ENCODE measurements around the gene PGBD5.

PGBD5 gene

DNA sequence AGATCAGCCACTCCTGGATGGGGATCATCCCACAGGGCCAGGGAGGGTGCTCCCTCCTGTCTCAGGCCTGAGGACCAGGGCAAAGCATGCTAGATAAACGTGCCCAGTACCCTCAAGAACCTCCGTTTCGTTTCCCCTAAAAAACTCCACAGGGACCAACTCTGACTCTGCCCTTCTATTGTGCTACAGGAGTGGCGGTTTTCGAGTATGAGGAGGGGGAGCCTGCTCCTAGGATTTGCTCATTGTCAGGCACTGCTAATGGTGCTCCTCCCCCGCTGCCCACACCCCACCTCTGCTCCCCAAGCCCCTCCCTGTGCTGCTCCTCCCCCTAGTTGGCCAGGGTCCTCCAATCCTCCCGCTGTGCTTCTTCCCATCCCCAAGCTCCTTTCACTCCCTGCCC, 32.0 kb downstream of the PGBD5 start:
- DNase-seq = no peak

DNA sequence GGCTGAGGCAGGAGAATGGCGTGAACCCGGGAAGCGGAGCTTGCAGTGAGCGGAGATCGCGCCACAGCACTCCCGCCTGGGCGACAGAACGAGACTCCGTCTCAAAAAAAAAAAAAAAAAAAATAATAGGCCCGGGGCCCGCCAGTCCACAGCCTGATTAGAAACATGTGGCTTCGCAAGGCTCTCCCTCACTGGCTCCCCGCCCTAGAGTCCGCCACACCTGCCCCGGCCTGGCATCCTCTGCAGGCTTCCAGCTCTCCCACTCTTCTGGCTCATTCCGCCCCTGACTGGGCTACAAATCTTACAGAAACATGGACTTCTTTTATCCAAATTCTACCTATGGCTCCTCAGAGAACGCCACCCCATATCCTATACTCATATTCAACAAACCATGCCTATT, 32.4 kb downstream of the PGBD5 start:
- DNase-seq = no peak

DNA sequence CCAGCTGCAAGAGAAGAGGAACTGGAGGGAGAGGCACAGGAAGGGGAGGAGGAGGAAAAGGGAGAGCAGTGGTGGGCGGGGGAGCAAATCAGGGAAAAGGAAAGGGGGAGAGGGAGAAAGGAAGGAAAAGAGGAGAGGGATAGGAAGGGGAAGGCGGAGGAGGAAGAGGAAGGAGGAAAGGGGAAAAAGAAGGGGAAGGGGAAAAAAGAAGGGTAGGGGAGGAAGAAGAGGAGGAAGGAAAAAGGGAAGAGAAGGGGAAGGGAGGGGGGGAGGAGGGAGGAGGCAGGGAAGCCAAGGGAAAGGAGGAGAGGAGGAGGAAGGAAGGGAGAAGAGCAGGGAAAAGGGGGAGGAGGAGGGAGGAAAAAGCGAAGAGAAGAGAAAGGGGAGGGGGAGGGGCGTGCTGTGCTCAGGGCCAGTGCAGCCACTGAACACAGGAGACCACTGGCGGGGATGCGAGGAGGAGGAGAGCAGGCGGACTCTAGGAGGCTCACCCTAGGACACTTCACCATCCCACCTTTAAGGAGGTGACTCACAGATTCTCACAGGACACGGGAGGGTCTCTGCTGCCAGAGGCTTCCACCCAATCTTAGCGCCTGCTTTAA, 33.1 kb downstream of the PGBD5 start:
- no peak for DNase-seq

DNA sequence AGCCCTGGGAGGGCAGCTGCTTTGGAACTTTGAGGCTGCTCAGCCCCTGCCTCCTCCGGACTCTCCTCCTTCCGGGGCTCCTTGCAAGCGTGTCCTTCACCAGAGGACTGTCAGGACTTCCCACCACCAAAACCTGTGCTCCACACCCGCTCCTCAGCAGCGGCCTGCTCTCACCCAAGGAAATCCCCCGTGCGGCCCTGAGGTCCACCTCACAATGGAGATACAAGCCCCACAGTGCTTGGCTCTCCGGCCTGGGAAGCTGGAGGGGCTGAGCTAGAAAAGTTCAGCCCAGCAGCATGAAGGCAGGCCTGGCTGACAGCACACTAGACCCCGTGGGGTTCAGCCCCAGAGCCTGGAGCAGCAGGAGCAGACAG, 33.6 kb downstream of the PGBD5 start:
- DNase-seq = no peak

DNA sequence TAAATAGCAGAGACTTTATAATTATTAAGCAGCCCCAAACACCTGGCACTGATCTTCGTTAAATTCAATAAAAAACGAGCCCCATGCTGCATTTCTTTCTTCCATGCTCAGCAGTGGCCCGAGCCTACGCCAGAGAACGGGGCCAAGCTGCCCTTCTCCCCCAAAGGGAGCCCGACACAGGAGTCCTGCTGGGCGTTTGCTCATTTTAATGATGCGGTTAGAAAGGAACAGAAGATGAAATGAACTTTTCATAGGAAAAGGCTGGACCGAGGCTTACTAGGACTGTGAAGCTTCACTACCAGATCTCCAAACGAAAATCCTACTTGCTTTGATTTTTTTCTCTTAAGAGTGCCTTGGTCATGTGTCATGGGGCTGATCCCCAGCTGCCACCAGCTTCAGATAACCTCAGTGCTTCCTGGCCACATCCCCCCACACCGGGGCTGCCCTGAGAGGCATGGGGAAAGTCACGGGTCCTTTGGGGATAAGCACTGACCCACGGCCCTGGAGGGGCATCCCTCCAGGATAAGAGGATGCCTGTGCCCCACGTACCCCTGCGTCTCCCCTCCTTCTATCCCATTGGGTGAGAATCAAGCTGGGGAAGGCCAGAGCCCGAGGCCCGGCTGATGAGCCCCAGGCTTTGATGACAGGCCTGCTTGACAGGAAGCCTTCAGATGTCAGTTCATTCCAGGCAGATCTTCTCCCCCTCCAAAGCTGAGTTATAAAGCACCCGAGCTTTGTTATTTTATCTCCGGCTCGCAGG, 34.2 kb downstream of the PGBD5 start:
- no peak for DNase-seq

DNA sequence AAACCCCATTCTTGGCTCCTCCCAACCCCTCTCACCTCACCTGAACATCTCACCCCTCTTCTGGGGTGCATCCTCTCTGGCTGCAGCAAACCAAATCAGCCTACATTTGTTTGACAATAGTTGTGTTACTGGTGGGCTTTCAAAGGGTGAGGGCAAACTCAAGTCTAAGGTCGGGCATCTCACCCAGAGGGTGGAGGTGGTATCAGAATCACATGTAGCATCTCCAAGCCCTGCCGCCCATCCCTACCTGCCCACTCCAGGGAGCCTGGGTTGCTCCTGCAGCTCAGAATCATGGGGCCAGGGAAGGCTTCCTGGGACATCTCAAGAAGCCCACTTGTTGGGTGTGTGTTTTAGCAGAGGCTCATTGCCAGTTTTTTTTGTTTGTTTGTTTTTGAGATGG, 35.8 kb downstream of the PGBD5 start:
- DNase-seq = no peak

DNA sequence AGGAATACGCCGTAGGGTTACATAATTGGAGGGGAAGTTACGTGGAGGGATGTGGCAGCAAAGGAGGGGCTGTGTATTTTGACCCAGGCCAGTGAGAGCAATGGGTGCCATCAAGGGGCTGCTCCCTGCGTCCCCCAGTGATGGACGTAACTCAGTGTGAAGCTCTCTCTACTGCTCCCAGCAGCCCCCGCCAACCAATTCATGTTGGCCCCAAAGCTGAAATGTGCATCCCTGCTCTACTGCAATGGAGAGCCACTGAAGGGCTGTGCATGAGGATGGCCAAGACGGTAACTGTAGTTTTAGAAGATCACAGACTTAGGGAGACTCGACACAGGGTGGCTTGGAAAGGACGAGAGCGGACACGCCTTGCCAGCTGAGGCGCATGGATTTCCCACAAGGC, 38.3 kb downstream of the PGBD5 start:
- DNase-seq = no peak

DNA sequence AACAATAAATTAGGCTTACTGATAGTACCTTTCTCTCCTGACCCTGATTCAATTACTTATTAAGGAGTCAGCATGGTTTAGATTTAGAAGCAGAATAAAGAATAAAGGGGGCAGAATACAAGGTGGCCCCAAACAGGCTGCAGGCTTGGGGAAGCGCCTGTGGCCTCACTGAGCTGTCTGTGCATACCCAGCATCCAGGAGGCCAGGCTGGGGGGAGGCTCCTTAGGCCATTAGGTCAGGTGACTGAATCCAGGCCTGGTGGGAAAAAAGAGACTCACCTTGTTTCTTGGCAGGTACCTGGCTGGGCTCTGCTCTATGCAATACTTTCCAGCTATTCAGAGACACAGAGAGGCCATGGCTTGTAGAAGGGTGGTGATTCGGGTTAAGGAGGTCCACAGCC, 38.8 kb downstream of the PGBD5 start:
- DNase-seq = no peak

DNA sequence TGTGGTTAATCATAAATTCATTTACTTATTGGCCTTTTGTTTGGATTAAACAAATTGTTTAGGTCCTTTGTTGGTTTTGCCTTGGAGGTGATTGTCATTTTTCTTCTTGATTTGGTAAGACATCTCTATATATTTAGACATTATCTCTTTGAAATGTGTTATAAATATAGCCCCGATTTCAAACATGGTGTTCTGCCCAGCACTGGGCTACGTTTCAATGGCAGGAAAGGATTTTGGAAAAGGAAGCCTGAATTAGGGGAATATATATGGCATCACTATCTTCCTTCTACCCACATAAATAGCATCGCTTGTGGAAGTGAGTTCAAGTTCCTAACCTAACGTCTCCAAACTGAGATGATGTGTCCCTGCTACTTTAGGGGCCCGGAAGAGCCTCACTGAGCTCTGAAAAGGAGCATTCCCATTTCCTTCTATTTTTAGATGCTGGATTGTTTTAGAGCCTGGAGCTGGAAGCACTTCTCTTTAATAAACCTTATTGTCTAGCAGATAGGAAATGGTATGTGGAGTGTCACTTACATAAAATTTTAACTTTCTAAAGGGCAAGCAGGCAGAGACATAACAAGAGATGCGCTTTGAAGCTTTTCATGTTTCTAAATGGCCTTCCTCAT, 39.4 kb downstream of the PGBD5 start:
- no peak for DNase-seq

DNA sequence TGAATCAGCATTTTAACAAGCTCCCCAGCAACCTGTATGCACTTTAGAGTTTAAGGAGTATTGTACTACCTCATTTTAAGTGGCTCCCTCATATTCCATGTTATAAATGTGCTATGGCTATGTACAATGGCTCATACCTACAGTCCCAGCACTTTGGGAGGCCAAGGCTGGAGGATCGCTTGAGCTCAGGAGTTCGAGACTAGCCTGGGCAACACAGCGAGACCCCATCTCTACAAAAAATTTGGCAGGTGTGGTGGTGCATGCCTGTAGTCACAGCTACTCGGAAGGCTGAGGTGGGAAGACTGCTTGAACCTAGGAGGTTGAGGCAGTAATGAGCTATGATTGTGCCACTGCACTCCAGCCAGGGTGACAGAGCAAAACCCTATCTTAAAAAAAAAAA, 40.2 kb downstream of the PGBD5 start:
- DNase-seq = no peak

DNA sequence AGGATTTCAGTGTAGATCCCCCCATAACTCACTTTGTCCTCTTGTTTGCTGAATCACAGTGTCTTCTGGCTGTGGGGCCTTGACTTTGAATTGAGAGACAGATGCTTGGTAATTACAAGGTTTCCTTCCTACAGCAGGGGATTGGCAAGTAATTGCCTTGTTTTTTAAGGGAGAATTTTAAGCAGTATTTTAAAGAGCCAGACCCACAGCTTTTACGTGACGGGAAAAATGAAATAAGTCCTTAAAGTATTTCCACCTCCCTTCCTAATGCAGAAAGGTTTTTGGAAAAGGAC, 41.0 kb downstream of the PGBD5 start:
- no peak for DNase-seq

DNA sequence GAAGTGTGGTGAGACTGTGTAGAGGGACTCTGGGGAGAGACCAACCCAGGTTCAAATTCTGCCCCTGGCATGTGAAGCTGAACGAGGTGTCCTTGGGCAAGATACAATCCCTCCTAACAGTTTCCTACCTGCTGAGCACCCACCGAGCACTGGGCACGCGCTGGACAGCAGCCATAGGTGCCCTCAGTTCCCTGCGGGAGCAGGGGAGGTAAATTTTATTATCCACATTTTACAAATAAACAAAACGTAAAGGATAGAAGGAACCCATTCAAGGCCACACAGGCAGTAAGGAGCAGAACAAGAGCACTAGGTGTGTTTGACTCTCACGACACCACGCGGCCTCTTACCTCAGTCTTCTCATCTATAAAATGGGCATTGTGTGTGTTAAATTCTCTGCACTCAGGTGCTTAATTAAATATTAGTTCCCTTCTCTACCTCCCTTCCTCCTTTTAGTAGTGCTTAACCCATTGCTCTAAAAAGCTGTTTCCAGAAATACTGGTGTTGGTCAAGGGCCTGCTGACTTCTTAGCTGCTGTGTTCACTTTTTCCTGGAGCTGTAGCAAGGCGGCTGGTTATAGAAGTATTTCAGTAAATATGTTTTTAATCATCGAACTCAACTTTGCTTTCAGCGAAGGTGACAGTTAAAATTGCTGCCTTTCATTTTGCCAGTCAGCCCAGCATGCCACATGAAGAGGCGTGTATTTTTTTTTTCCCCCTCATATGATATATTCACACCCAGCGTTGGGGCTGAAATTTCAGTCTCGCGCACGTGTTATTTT, 41.6 kb downstream of the PGBD5 start:
- no peak for DNase-seq

DNA sequence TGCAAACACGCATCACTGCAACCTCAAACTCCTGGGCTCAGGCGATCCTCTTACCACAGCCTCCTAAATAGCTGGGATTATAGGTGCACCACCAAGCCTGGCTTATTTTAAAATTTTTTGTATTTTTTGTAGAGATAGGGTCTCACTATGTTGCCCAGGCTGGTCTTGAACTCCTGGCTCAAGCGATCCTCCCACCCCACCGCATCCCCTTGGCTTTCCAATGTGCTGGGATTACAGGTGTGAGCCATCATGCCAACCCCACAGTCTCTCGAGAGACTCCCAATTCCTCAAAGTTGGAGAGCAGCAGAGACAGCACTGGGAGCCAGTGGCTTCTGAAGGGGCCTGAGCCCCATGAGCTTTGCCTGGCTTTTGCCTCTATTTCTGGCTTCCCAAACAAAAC, 42.7 kb downstream of the PGBD5 start:
- DNase-seq = no peak

DNA sequence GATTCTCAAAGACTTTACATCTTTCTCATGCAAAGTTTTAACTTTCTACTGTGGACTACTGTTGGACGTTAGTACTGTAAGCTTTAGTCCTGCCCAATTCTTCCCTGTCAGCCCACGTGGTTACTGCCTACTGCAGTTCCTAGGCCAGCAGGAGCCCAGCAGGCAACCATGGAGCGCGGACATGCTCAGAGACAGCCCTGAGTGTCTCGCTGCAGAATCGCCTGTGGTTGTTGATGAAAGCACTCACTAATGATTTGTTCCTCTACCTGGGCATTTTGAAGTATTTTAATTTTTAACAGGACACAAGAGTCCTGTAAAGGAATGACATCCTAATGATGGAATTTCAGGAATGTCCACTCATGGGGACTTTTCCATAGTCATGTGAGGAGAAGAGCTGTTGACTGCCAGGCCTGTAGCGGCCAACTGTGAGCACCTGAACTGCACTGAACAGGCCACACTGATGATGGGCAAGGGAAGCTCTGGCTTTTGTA, 44.1 kb downstream of the PGBD5 start:
- DNase-seq = no peak

DNA sequence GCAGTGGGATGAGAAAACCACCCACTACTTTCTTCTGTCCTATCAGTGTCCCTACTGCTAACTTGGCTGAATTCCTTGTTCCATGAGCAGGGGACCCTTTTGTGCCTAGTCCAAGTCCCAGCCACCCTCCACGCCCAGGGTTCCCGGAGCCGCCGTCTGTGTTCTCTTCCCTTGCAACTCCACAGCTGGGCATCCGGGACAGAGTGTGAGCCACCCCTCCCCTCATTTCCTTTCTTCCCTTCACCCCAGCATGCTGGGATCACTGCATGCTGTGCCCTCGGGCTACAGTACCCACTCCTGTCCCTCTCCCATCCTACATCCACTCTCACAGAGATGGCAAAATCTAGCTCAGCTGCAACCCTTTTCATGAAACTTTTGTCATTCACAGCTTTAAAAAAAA, 44.5 kb downstream of the PGBD5 start:
- DNase-seq = no peak

DNA sequence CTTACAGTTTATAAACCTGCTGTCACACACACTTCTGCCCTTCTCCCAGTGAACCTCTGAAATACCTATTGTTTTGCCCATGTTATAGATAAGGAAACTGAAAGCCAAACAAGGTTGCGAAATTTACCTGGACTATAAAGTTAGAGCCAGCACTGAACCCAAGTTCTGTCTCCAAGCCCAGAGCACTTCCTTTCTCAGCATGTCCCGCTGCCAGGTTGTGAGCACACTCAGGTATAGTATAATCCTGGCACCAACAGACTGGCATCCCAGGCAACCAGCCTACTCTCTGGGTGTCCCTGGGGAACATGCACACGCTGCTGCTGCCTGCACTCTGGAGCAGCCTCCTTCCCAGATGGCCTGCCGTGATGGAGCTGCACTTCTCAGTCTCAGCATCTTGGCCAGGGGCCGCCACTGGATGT, 45.1 kb downstream of the PGBD5 start:
- no peak for DNase-seq

DNA sequence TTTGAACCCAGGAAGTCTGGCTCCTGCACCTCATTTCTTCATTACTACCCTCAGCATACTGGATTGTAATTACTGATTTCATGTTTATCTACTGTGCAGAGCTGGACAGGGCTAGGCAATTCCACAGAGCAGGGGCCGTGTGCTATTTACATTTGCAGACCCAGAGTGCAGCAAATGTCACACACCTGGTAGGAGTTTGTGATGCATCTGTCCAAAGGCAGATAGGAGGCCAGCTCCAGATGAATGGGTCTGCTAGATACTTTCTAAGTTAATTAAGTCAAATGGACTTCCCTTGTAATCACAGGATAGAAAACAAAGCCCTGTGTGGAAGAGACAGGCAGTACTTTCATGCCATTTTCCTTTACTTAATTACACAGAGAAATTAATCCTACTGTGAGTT, 46.2 kb downstream of the PGBD5 start:
- DNase-seq = no peak

DNA sequence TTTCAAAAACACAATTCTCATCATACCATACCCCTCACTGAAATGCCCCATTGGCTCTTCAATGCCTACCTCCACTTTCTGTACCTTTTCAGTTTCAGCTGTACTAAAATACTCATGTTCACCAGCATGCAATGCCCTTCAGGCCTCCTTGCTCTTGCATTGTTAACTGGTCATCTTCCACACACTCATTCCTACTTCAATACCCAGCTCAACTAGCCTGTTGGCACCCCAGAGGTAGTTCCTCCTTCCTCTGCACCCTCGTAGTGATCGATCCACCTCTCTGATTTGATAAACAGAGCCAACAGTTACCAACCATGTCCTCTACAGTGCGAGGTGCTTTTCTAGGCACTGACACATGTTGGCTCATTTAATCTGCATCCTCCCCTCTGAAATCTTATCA, 46.7 kb downstream of the PGBD5 start:
- DNase-seq = no peak

DNA sequence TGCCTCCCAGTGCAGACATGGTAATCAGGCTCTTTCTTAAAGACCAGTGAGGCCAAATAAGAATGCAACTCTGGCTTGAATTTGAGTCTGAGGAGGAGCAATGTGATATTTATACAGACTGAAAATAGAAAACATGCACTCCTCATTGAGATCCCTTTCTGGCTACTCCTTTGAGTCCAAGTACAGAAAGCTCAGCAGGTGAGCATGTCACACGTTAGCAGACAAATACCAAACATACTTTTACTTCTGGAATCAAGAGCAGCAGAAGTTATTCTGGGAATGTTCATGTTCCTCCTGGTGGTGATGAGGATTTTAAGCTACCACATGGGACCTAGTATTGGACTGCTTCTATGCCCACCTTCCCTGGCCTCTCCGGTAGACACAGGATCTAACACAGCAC, 48.3 kb downstream of the PGBD5 start:
- DNase-seq = no peak

DNA sequence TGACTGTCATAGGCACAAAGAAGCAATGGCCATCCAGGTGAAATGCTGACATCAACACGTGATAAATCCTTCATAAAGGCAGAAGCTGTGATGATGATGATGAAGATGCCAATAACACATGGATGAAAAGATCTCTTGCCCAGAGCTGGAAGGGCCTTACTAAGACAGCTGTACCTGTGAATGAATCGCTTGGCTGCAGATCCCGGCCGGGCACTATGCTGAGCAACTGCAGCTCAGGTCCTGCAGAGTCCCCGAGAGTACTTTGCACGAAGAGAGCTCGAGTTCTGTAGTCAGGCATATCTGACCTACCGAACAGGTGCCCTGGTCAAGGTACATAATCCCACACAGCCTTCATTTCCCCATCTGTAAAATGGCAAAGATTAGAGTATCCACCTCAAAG, 48.8 kb downstream of the PGBD5 start:
- no peak for DNase-seq

DNA sequence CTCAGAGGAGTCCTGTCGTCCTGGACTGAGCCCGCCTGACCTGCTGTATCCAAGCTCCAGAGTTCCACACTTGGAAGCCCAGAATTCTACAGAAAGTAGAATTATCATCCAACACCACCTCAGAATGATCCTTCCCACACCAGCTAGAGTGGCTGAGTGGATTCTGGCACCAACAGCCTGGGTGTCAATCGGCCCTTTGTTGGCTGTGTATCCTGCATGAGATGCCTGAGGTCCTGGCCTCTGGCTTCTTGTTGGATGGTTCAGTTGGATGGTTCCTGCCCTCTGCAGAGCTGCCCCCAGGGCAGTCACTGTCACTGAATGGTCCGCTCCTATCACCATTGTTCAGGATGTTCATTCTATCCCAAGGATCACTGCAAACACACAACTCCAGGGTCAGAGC, 49.8 kb downstream of the PGBD5 start:
- no peak for DNase-seq

DNA sequence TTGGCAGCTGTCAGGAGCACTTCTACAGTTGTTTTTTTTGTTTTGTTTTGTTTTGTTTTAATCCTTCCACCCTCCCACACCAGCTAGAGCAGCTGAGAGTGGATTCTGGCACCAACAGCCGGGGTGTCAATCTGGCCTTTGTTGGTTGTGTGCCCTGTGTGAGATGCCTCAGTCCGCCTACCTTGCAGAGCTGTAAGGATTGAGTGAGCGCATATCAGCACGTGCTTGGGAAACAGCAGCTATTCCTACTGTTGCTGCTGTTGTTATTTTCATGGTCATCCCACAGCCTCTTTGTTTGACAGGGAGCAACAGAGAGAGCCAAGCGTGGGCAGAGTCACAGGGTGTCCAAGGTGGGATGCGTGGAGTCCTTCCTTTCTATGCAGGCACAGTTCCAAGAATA, 50.4 kb downstream of the PGBD5 start:
- DNase-seq = peak; percentile 51

DNA sequence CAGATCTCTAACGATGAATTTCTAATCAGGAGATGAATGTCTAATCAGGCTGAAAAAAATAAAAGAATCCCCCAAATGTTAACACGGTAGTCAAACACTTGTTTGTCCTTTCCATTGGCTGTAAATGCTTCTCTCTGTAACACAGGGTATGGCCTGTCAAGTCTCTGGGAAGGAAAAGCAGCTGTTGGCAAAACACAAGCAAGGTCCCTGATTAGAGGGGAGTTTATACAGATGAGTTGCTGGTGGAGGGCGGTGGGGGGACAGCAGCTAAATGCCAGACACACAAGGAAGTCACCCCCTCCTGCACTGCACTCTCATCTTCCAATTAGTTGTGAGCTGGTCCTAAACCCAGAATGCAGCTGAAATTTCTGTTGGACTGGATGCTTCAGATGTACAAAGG, 51.0 kb downstream of the PGBD5 start:
- DNase-seq = no peak
